NCI-H1694 (cell line): ENCODE data around the gene TNFSF4.

Experiments used
- DNase-seq: peaks from one replicate; lab custom pipeline; 2025; lab: John Stamatoyannopoulos, UW

The TNFSF4 gene

GRCh38 chr1:173210716-173211231, 3.6 kb upstream of the TNFSF4 start:
- DNase-seq, result no peak

- no peak for DNase-seq
Measured at GRCh38 chr1:173210283-173210682, 3.2 kb upstream of the TNFSF4 start.

DNA sequence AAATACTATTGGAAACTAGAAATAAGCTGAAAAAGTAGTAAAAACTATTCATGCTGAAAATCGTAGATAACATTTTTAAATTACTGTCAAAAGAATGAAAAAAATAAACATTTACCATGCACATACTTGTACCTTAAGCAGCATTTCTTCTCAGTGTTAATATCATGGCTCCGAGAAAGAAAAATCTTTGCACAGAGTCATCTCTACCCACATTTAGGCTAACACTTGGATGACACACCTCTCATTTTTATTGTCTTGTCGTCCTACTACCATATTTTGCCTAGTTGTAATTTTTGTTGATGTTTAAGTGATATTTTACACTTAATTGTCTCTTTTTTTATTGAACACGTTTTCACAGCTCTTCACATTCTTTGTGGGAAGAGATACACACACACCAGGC, 1.7 kb upstream of the TNFSF4 start:
- DNase-seq, result no peak

DNA sequence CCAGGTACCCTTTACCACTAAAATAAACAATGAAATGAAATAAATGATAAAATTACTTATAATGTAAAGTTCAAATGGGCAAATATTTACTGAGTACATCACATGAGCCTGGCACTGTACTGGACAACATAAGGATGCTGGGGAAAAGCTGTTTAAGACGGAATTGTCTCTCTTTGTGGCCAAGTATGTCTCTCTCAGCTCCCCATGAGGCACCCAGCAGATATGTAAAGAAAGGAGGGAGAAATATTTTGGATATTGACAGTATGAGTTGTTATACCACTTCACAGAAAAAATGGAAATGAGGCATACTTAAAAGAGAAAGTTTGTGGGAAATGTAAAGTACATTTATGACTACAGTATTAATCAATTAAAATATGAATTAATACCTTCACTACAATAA, 1.0 kb upstream of the TNFSF4 start:
- no peak for DNase-seq

DNA sequence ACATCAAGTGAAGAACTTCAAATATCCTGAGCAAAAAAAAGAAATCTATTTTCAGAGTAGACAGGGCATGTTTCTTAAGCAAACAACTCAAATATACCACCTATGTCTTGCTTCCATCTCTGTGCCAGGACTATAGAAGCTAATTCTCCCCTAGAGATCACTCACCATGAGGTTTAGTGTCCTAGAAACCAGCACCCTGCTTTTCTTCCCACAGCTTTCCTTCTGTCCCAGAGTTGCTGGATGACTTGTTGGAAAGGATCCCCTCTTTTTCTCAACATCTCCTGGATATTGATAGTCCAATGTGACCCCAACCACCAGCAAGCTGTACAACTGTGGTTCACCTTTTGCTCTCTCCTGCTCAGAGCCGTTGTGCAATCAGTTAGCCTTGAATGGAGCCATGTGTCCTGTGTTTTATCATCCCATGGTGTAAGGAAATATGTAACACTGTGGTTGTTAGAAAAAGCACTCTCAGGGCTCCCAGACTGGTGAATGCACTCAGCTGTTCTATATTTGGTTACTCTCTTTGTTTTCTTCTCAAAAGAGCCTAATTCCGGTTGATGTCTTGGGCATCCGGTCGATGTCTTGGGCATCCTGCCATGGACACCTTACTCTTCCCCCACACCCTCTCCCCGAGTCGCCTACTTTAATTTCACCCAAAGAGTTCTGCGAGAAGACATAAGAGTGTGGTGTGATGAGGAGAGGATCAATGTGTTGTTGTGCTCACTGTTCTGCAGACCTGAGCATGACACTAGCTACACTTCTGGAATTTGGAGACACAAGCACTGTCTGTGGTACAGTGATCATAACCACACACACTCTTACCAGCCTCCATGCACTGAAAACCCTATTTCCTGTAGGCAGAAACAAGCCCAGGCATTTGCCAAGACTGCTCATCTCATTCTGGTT, 1.7 kb downstream of the TNFSF4 start:
- no peak for DNase-seq

DNA sequence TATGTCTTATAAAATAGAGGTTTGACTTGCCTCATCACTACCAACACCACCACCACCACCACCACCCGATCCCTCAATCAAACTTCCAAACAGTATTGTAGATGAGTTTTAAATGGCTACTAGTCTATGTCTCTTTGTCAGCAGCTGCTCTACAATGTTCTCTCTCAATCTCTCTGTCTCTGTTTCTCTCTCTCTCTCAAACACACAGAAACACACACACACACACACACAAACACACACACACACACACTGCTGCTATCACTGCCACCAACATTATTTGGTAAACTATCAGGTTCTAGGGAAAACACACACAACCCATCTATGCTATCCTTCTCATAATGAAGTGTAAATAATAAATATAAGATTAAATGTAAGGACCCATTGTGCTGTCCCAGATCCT, 2.4 kb downstream of the TNFSF4 start:
- DNase-seq, result no peak

- DNase-seq, result peak; percentile 5
Measured at GRCh38 chr1:173202424-173203145, 4.5 kb downstream of the TNFSF4 start.

GRCh38 chr1:173201969-173202368, 5.2 kb downstream of the TNFSF4 start:
- DNase-seq, result no peak

- no peak for DNase-seq
Measured at GRCh38 chr1:173195596-173196088, 11.5 kb downstream of the TNFSF4 start.

DNA sequence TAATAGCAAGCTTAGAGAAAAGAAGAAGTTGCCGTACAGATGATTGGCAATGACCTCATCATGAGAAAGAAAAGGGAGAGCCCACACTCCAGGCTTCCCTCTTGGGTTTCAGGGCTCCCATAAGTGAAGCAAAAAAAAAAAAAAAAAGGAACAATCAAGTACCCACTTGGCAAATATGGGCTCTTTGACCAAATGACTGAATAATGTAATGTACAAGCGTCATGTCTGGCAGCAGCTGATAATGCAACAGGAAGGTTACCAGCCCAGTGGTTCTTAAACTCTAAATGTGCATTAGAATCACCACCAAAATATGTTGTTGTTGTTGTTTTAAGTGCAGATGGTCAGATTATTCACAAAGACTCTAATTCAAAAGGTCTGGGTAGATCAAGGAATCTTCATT, 13.5 kb downstream of the TNFSF4 start:
- DNase-seq, result no peak

DNA sequence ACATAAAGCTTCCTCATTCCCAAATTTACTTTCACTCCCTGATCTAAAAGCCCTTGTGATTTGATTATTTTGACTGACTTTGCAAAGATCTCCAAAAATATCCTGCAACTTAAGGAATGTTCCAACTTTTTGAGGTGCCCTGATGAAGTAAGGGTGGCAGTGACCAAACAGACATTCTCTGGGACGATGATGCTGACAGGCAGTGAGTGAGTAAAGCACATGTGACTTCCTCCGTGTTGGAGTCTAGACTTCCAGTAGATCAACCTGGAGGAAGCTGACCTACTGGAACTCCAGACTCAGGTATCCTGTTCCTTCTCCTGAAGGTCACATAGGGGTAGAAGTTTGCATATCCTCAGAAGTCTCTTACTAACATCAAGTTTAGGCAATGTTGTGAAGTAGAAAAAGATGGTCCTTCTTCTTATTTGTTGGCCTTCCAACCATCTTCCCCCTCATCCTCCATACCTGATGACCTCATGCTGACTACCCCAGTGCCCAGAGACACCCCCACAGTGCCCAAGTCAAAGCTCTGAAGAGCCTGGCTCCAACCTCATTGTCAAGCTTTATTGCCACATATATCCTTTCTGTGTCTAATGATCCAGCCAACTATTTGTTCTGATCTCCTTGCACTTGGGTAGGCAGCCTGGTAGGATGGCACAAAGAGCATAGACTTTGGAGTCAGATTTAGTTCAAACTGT, 16.0 kb downstream of the TNFSF4 start:
- DNase-seq, result no peak

DNA sequence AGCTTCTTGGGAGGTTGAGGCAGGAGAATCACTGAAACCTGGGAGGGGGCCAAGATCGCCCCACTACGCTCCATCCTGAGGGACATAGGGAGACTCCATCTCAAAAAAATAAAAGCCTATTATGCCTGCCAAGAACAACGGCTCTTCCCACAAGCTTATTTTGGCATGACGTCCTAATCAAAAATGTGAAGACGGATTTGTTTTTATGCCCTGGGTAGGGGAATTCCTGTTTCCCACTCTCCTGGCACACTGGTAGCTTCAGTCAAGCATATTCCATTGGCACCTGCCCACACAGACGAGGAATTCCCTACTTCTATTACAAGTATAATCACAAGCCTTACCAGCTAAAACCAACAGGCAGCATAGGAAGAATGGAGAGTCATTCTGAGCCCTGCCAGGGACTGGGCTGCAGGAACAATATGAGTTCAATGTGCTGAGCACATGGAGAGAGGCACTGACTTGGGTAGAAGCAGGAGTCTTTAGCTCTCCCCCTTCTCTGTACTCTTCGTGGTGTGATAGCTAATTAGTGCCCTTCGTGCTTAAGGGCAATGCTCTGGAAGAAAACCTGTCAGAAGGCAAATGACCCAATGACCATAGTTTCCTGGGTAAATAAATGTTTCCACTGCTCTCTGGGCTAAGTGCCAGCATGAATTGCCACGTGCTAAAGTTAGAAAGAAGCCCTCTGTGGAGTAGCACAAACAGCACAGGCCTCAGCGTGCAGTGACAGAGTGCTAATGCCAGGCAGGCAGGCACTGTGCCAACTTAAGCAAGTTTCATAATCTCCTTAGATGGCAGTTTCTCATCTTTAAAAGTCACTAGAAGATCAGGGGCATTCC, 16.8 kb downstream of the TNFSF4 start:
- DNase-seq, result no peak

- no peak for DNase-seq
Measured at GRCh38 chr1:173187671-173188237, 19.4 kb downstream of the TNFSF4 start.

DNA sequence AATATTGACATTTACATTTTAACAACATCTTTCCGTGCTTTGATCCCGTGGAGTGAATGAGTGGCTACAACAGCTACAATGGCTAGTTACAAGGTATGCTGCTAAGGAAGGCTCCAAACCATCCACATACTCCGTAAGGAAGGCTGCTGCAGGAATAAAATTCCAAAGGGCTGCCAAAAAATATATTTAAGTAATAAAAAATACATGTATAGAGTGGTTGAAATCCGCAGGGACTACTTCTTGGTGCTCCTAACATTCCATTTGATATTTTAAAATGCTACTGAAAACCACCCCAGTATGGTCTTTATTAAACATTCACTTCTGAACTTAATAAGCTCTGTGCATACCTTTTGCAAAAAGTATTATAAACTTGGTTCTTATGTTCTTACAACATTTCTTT, 25.3 kb downstream of the TNFSF4 start:
- DNase-seq, result no peak

DNA sequence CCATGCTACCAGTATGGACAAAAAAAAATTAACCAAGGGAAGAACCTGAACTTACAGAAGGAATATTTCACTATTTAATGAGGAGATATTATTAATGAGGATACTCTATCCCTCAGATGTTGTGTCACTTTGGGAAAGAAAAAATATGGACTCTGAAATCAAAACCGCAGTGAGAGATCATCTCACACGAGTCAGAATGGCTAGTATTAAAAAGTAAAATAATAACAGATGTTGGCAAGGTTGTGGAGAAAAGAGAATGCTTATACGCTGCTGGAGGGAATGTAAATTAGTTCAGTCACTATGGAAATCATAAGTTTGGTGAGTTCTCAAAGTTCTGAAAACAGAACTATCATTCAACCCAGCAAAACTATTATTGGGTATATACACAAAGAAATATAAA, 30.9 kb downstream of the TNFSF4 start:
- DNase-seq, result no peak

- DNase-seq, result no peak
Measured at GRCh38 chr1:173175514-173176145, 31.5 kb downstream of the TNFSF4 start.

DNA sequence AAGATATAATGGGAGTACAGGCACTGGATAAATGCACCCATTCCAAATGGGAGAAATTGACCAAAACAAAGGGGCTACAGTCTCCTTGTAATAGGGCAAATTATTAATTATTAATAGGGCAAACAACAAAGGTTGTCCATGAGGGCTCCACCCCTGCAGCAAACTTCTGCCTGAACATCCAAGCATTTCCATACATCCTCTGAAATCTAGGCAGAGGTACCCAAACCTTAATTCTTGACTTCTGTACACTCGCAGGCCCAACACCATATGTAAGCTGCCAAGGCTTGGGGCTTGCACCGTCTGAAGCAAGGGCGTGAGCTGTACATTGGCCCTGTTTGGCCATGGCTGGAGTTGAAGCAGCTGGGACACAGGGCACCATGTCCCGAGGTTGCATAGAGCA, 33.7 kb downstream of the TNFSF4 start:
- no peak for DNase-seq

DNA sequence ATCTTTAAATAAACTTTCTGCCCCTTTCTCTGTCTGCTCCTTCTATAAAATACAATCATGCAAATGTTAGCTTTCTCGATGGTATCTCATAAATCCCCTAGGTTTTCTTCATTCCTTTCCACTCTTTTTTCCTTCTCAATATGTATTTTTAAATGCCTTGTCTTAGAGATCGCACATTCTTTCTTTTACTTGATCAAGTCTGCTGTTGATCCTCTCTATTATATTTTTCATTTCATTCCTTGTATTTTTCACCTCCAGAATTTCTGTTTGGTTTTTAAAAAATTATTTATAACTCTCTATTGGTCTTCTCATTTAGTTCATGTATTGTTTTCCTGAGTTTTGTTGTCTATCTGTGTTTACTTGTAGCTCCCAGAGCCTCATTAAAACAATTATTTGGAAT, 36.0 kb downstream of the TNFSF4 start:
- no peak for DNase-seq

- DNase-seq, result no peak
Measured at GRCh38 chr1:173168941-173169340, 38.2 kb downstream of the TNFSF4 start.

DNA sequence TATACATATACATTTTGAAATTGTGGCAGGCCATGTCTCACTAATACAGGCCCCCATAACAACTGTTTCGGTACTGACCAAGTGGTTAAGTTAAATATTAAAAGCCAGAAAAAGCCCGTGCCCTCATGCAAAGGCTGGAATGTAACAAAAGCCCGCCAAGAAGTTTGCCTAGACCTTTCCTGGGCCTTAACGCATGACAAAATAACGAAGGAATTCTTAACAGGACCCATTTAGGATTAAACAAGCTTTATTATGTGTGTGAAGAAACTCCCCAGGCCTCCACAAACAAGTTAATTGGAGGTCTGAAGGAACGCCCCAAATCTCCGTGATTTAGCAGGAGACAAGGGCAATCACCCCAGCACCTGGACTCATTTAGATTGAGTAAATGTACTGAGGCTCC, 42.4 kb downstream of the TNFSF4 start:
- DNase-seq, result no peak

DNA sequence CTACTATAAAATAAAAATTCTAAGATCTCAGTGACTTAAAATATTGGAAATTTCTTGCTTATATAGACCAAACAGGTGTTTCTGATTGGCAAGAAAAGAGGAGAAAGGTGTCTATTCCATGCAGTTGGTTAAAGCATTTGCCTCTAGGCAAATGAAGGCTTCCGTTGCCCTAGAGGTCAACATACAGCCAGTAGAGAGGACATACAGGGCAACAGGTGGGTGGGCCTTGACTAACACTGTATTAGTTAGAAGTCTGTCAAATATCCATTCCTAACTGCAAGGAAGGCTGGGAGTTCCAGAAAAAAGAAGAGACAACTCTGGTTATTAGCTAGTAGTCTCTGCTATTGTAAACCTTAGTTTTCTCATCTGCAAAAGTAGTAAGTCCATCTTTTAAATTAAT, 43.0 kb downstream of the TNFSF4 start:
- no peak for DNase-seq
